ENCODE measurements around the gene TMEM132C.

- TF ChIP-seq POLR2AphosphoS5 (IDR thresholded peaks at IDR 0.05; ENCODE audit: low read depth, low read length) (no peak), TAF1 (IDR thresholded peaks at IDR 0.05; ENCODE audit: borderline replicate concordance, insufficient read depth, low read length) (no peak), REST (IDR thresholded peaks at IDR 0.05; ENCODE audit: insufficient read depth in 1 of 2, low read depth in 2 of 2, low read length in 2 of 2) (no peak), SIN3A (IDR thresholded peaks at IDR 0.05; ENCODE audit: borderline replicate concordance, insufficient read depth, low read length) (no peak), FOXP2 (optimal IDR thresholded peaks at IDR 0.05; ENCODE audit: borderline replicate concordance, extremely low read depth, extremely low read length, insufficient read depth) (no peak)
Measured at GRCh38 chr12:128259556-128260070, 7.4 kb upstream of the TMEM132C start.
